ENCODE measurements around the gene RFNG. TPM values are rescaled to one million over a fixed set of nuclear protein-coding genes. Genes with fewer than 3 reads are reported as not detected.

The RFNG gene
- total RNA-seq, 2 donors from 2014 or later: 37.9 to 43.1 TPM

- H3K4me1 ChIP-seq: no peaks in the 10 kb centered on the region
- DNase-seq (no peak), ATAC-seq (no peak)
- TF ChIP-seq POLR2A (IDR thresholded peaks at IDR 0.05) (no peak), CTCF (IDR thresholded peaks at IDR 0.05) (no peak)
- no peak overlapping the region for H3K27ac ChIP-seq
- WGBS, 2 donors: 88 to 93% methylated on average over 10 to 17 of the region's 17 CpGs
- no peaks in the 10 kb centered on the region for H3K9me3 ChIP-seq
- intact Hi-C loops (cut with DNase I): no loop called here
- H3K4me3 ChIP-seq: no peak overlapping the region
- H3K36me3 ChIP-seq (replicated peaks in 1 of 2; ENCODE audit: insufficient read depth in 1 of 2, low read depth in 2 of 2): no peaks in the 10 kb centered on the region
- H3K27me3 ChIP-seq: no peaks in the 10 kb centered on the region
Measured at GRCh38 chr17:82001571-82002056, 50.0 kb downstream of the RFNG start.

- no peaks in the 10 kb centered on the region for H3K9me3 ChIP-seq
- intact Hi-C loops (cut with DNase I): no loop called here
- no peak overlapping the region for H3K4me3 ChIP-seq
- no peak overlapping the region for H3K27ac ChIP-seq
- no peaks in the 10 kb centered on the region for H3K27me3 ChIP-seq
- TF ChIP-seq CTCF (IDR thresholded peaks at IDR 0.05) (no peak), POLR2A (IDR thresholded peaks at IDR 0.05) (no peak)
- ATAC-seq (no peak), DNase-seq (no peak)
- no peaks in the 10 kb centered on the region for H3K4me1 ChIP-seq
- no peaks in the 10 kb centered on the region for H3K36me3 ChIP-seq (replicated peaks in 1 of 2; ENCODE audit: insufficient read depth in 1 of 2, low read depth in 2 of 2)
- WGBS, 2 donors: 79 to 87% methylated on average over 2 to 19 of the region's 32 CpGs
Measured at GRCh38 chr17:82000803-82001570, 50.6 kb downstream of the RFNG start.

- H3K27me3 ChIP-seq: no peaks in the 10 kb centered on the region
- no peak overlapping the region for H3K27ac ChIP-seq
- DNase-seq: no peak
- no peak for ATAC-seq
- H3K4me3 ChIP-seq: no peak overlapping the region
- WGBS, 2 donors: 82 to 94% methylated on average over 22 to 35 of the region's 36 CpGs
- H3K4me1 ChIP-seq: no peaks in the 10 kb centered on the region
- no peak for TF ChIP-seq CTCF (IDR thresholded peaks at IDR 0.05)
- no peak for TF ChIP-seq POLR2A (IDR thresholded peaks at IDR 0.05)
- no peaks in the 10 kb centered on the region for H3K36me3 ChIP-seq (replicated peaks in 1 of 2; ENCODE audit: insufficient read depth in 1 of 2, low read depth in 2 of 2)
- intact Hi-C loops (cut with DNase I): no loop called here
- H3K9me3 ChIP-seq: no peaks in the 10 kb centered on the region
Measured at GRCh38 chr17:81999976-82000802, 51.4 kb downstream of the RFNG start.

GRCh38 chr17:81999587-81999975 lies 52.0 kb downstream of the RFNG start:
- H3K27me3 ChIP-seq: no peaks in the 10 kb centered on the region
- 85 to 96% methylated on average over 7 to 11 of the region's 12 CpGs for WGBS, 2 donors
- H3K4me1 ChIP-seq: no peaks in the 10 kb centered on the region
- ATAC-seq (no peak), DNase-seq (no peak)
- intact Hi-C loops (cut with DNase I): no loop called here
- no peaks in the 10 kb centered on the region for H3K9me3 ChIP-seq
- no peak for TF ChIP-seq POLR2A (IDR thresholded peaks at IDR 0.05)
- no peak for TF ChIP-seq CTCF (IDR thresholded peaks at IDR 0.05)
- no peak overlapping the region for H3K27ac ChIP-seq
- H3K36me3 ChIP-seq (replicated peaks in 1 of 2; ENCODE audit: insufficient read depth in 1 of 2, low read depth in 2 of 2): no peaks in the 10 kb centered on the region
- no peak overlapping the region for H3K4me3 ChIP-seq
